ENCODE measurements around the gene SAP30BP. TPM values are rescaled to one million over a fixed set of nuclear protein-coding genes. Genes with fewer than 3 reads are reported as not detected.

The SAP30BP gene
- total and polyA plus RNA-seq, 2 donors (not counting 3 experiments of a cell fraction or from before 2014, with no cell fraction given): 116 to 151 TPM

DNA sequence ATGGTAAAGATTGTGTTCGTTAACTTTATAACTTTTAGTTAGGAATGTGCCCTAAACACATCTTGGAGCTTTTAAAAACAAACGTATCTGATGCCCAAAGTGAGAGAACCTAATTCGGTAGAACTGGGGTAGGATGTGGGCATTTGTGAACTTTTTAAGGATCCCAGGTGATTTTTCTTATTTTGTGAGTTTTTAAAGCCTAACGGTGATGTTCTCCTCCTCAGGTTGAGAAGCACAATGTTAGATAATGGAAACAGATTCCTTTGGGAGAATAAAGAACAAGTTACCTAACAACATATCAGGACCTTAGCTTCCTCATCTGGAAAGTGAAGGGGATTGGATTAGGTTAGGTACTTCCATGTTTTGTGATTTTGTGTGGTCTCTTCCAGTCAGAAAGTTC lies 687 bp downstream of the SAP30BP start:
- TF ChIP-seq, protein P1, sequence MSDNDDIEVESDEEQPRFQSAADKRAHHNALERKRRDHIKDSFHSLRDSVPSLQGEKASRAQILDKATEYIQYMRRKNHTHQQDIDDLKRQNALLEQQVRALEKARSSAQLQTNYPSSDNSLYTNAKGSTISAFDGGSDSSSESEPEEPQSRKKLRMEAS (IDR thresholded peaks at IDR 0.05; ENCODE audit: insufficient read depth, insufficient read length): no peak
- no peak for TF ChIP-seq POLR2AphosphoS5 (IDR thresholded peaks at IDR 0.05; ENCODE audit: insufficient read depth, low read depth, low read length)
- no peak overlapping the region for H2AFZ ChIP-seq (ENCODE audit: low read depth, low read length)
- peak overlapping the region; percentile 93 for H3K9ac ChIP-seq (replicated peaks; ENCODE audit: extremely low read depth, insufficient read depth, low read length)
- H3K4me1 ChIP-seq (ENCODE audit: control insufficient read depth, extremely low read depth, insufficient read depth, low read length): peaks cover 20% of the 10 kb centered on the region
- CTCF ChIA-PET: interaction anchor here (1.8 to 3.6 kb wide), 4 partner anchors 12 to 80 kb away, joined by 7 to 29 read pairs (median 14); partner anchors contain the start of gene SMIM5
- H3K9me3 ChIP-seq (replicated peaks; ENCODE audit: control insufficient read depth, insufficient read depth, low read length): no peaks in the 10 kb centered on the region
- POLR2A ChIA-PET: interaction anchor here (0.6 kb wide), 1 partner anchor 59 kb away, joined by 3 read pairs; no protein-coding TSS in a partner anchor
- BruUV-seq (replicated peaks): no TSS peak
- H3K79me2 ChIP-seq (ENCODE audit: control insufficient read depth, insufficient read depth, low read length): peaks cover 62% of the 10 kb centered on the region
- no peaks in the 10 kb centered on the region for H3K9me1 ChIP-seq (replicated peaks; ENCODE audit: control insufficient read depth, extremely low read depth, insufficient read depth, low read length)
- dilution Hi-C loops (cut with MboI; ENCODE audit: extremely low pct_ligation_motif_present, low sequenced_read_pairs): no loop called here
- peak overlapping the region; percentile 74 to 95 (median 81) for H3K4me3 ChIP-seq (replicated peaks in 1 of 3; ENCODE audit: insufficient read depth in 1 of 3, low read depth in 1 of 3, low read length in 3 of 3)
- intact Hi-C loops (cut with micrococcal nuclease): no loop called here
- peak overlapping the region; percentile 86 for H3K27ac ChIP-seq (ENCODE audit: insufficient read depth, low read depth, low read length)
- H3K27me3 ChIP-seq (ENCODE audit: control insufficient read depth in 2 of 2, insufficient read depth in 2 of 2, low read length in 2 of 2): no peaks in the 10 kb centered on the region
- DNase-seq (ENCODE audit: low read depth, low spot score) (no peak), FAIRE-seq (no peak)
- peak overlapping the region; percentile 91 for H3K4me2 ChIP-seq (ENCODE audit: insufficient read depth, low read length)
- peaks cover 11 to 20% of the 10 kb centered on the region in 2 experiments for H3K36me3 ChIP-seq (ENCODE audit: control insufficient read depth in 2 of 2, extremely low read depth in 1 of 2, insufficient read depth in 2 of 2, low read length in 2 of 2)
- H4K20me1 ChIP-seq (replicated peaks; ENCODE audit: control insufficient read depth, extremely low read depth, insufficient read depth, low read length): no peaks in the 10 kb centered on the region

DNA sequence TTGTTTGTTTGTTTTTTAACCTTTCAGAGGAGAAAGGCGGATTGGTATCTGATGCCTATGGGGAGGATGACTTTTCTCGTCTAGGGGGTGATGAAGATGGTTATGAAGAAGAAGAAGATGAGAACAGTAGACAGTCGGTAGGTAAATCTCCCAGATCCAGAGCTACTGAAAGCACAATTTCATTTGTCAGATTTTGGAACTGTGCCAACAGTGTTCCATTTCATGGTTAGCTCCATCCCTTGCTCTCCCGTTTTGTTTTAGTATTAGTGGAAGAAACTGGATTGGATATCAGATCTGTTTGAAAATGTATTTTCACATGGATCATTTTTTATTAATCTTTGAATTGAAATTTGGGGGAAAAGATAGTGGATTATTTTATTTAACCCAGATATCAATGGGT lies 1.4 kb downstream of the SAP30BP start:
- no peak for DNase-seq (ENCODE audit: low read depth, low spot score)
- Histone ChIP-seq H3K9me1 (replicated peaks; ENCODE audit: control insufficient read depth, extremely low read depth, insufficient read depth, low read length) (no peaks in the 10 kb centered on the region), H2AFZ (ENCODE audit: low read depth, low read length) (no peak overlapping the region), H3K27me3 (ENCODE audit: control insufficient read depth in 2 of 2, insufficient read depth in 2 of 2, low read length in 2 of 2) (no peaks in the 10 kb centered on the region), H4K20me1 (replicated peaks; ENCODE audit: control insufficient read depth, extremely low read depth, insufficient read depth, low read length) (no peaks in the 10 kb centered on the region), H3K79me2 (ENCODE audit: control insufficient read depth, insufficient read depth, low read length) (peaks cover 67% of the 10 kb centered on the region), H3K9me3 (replicated peaks; ENCODE audit: control insufficient read depth, insufficient read depth, low read length) (no peaks in the 10 kb centered on the region), H3K27ac (ENCODE audit: insufficient read depth, low read depth, low read length) (no peak overlapping the region), H3K9ac (replicated peaks; ENCODE audit: extremely low read depth, insufficient read depth, low read length) (peak overlapping the region; percentile 93), H3K4me1 (ENCODE audit: control insufficient read depth, extremely low read depth, insufficient read depth, low read length) (peaks cover 20% of the 10 kb centered on the region), H3K4me2 (ENCODE audit: insufficient read depth, low read length) (peak overlapping the region; percentile 91), H3K36me3 (ENCODE audit: control insufficient read depth in 2 of 2, extremely low read depth in 1 of 2, insufficient read depth in 2 of 2, low read length in 2 of 2) (peaks cover 14 to 24% of the 10 kb centered on the region in 2 experiments), H3K4me3 (replicated peaks in 1 of 3; ENCODE audit: insufficient read depth in 1 of 3, low read depth in 1 of 3, low read length in 3 of 3) (peak overlapping the region in 1 of 3 experiments; percentile 95)
- POLR2A ChIA-PET: interaction anchor here (0.6 kb wide), 1 partner anchor 58 kb away, joined by 3 read pairs; no protein-coding TSS in a partner anchor
- intact Hi-C loops (cut with micrococcal nuclease): no loop called here
- CTCF ChIA-PET: interaction anchor here (0.9 to 3.6 kb wide), 4 partner anchors 11 to 82 kb away, joined by 3 to 29 read pairs (median 12); partner anchors contain the start of gene SMIM5
- no TSS peak for BruUV-seq (replicated peaks)
- FAIRE-seq: no peak
- dilution Hi-C loops (cut with MboI; ENCODE audit: extremely low pct_ligation_motif_present, low sequenced_read_pairs): no loop called here
- TF ChIP-seq POLR2A (IDR thresholded peaks at IDR 0.05; ENCODE audit: low read depth, low read length): no peak
- no peak for TF ChIP-seq FOS (IDR thresholded peaks at IDR 0.05; ENCODE audit: borderline replicate concordance, insufficient read depth, low read length)
- no peak for TF ChIP-seq MYC (IDR thresholded peaks at IDR 0.05; ENCODE audit: low read depth, low read length)
- no peak for TF ChIP-seq JUN (IDR thresholded peaks at IDR 0.05; ENCODE audit: borderline replicate concordance, insufficient read depth, insufficient read length, low read depth)
- TF ChIP-seq, protein P1 (IDR thresholded peaks at IDR 0.05; ENCODE audit: insufficient read depth, insufficient read length): no peak
- no peak for TF ChIP-seq EZH2 (IDR thresholded peaks at IDR 0.05; ENCODE audit: borderline replicate concordance, low read depth, low read length, severe bottlenecking)
- TF ChIP-seq GATA2 (IDR thresholded peaks at IDR 0.05; ENCODE audit: insufficient read depth, insufficient read length, low read depth, low read length): no peak
- TF ChIP-seq, protein P2, sequence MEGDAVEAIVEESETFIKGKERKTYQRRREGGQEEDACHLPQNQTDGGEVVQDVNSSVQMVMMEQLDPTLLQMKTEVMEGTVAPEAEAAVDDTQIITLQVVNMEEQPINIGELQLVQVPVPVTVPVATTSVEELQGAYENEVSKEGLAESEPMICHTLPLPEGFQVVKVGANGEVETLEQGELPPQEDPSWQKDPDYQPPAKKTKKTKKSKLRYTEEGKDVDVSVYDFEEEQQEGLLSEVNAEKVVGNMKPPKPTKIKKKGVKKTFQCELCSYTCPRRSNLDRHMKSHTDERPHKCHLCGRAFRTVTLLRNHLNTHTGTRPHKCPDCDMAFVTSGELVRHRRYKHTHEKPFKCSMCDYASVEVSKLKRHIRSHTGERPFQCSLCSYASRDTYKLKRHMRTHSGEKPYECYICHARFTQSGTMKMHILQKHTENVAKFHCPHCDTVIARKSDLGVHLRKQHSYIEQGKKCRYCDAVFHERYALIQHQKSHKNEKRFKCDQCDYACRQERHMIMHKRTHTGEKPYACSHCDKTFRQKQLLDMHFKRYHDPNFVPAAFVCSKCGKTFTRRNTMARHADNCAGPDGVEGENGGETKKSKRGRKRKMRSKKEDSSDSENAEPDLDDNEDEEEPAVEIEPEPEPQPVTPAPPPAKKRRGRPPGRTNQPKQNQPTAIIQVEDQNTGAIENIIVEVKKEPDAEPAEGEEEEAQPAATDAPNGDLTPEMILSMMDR (IDR thresholded peaks at IDR 0.05; ENCODE audit: extremely low read depth in 1 of 2, insufficient read depth in 1 of 2, low read depth in 1 of 2, low read length in 2 of 2): no peak
- TF ChIP-seq POLR2AphosphoS5 (IDR thresholded peaks at IDR 0.05; ENCODE audit: insufficient read depth, low read depth, low read length): no peak

Data from endothelial cell of umbilical vein (primary cell).